ENCODE results near the gene AOX1.

DNA sequence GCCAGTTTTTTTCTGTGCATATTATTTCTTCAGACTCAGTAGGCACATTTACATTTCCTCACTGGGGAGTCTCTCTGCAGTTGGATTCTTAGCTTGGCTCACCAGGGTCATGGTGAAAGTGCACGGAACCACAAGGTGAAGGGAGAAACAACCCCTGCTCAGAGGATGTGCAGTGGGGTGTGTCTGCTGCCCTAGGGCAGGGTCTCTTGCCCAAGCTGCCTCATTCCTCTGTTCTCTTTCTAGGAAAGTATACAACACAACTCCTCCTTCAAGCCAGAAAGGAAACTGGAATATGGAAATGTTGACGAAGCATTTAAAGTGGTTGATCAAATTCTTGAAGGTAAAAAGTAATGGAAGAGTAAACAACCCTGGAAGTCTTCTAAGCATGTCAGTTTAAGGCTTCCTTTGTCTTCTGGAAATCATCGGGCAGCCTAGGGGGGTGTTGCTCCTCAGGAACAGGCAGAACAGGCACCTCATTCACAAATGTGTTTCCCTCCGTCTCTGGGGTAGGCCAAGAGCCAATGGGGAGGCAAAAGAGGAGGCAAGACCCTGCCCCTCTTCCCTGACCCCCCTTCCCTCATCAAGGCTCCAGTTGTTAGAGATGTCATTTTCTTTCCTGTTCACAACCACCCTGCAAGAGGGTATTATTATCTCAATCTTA lies 41.4 kb downstream of the AOX1 start:
- TF ChIP-seq, protein P1, sequence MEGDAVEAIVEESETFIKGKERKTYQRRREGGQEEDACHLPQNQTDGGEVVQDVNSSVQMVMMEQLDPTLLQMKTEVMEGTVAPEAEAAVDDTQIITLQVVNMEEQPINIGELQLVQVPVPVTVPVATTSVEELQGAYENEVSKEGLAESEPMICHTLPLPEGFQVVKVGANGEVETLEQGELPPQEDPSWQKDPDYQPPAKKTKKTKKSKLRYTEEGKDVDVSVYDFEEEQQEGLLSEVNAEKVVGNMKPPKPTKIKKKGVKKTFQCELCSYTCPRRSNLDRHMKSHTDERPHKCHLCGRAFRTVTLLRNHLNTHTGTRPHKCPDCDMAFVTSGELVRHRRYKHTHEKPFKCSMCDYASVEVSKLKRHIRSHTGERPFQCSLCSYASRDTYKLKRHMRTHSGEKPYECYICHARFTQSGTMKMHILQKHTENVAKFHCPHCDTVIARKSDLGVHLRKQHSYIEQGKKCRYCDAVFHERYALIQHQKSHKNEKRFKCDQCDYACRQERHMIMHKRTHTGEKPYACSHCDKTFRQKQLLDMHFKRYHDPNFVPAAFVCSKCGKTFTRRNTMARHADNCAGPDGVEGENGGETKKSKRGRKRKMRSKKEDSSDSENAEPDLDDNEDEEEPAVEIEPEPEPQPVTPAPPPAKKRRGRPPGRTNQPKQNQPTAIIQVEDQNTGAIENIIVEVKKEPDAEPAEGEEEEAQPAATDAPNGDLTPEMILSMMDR (IDR thresholded peaks at IDR 0.05; ENCODE audit: insufficient read depth, low read length), result no peak
- no peak for TF ChIP-seq GABPA (IDR thresholded peaks at IDR 0.05; ENCODE audit: low read depth)
- TF ChIP-seq POLR2AphosphoS5 (IDR thresholded peaks at IDR 0.05; ENCODE audit: low read depth), result no peak
- TF ChIP-seq, protein P2, sequence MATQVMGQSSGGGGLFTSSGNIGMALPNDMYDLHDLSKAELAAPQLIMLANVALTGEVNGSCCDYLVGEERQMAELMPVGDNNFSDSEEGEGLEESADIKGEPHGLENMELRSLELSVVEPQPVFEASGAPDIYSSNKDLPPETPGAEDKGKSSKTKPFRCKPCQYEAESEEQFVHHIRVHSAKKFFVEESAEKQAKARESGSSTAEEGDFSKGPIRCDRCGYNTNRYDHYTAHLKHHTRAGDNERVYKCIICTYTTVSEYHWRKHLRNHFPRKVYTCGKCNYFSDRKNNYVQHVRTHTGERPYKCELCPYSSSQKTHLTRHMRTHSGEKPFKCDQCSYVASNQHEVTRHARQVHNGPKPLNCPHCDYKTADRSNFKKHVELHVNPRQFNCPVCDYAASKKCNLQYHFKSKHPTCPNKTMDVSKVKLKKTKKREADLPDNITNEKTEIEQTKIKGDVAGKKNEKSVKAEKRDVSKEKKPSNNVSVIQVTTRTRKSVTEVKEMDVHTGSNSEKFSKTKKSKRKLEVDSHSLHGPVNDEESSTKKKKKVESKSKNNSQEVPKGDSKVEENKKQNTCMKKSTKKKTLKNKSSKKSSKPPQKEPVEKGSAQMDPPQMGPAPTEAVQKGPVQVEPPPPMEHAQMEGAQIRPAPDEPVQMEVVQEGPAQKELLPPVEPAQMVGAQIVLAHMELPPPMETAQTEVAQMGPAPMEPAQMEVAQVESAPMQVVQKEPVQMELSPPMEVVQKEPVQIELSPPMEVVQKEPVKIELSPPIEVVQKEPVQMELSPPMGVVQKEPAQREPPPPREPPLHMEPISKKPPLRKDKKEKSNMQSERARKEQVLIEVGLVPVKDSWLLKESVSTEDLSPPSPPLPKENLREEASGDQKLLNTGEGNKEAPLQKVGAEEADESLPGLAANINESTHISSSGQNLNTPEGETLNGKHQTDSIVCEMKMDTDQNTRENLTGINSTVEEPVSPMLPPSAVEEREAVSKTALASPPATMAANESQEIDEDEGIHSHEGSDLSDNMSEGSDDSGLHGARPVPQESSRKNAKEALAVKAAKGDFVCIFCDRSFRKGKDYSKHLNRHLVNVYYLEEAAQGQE (IDR thresholded peaks at IDR 0.05; ENCODE audit: insufficient replicate concordance, low read depth), result no peak
